Measurements from ENCODE around the gene RAB37.
A peak's percentile ranks its signal among the peaks of the same experiment; 100 is the strongest.

The RAB37 gene

GRCh38 chr17:74775409-74776043, 38.5 kb downstream of the RAB37 start:
- no peak for DNase-seq (ENCODE audit: low spot score)
- TF ChIP-seq, protein P1, sequence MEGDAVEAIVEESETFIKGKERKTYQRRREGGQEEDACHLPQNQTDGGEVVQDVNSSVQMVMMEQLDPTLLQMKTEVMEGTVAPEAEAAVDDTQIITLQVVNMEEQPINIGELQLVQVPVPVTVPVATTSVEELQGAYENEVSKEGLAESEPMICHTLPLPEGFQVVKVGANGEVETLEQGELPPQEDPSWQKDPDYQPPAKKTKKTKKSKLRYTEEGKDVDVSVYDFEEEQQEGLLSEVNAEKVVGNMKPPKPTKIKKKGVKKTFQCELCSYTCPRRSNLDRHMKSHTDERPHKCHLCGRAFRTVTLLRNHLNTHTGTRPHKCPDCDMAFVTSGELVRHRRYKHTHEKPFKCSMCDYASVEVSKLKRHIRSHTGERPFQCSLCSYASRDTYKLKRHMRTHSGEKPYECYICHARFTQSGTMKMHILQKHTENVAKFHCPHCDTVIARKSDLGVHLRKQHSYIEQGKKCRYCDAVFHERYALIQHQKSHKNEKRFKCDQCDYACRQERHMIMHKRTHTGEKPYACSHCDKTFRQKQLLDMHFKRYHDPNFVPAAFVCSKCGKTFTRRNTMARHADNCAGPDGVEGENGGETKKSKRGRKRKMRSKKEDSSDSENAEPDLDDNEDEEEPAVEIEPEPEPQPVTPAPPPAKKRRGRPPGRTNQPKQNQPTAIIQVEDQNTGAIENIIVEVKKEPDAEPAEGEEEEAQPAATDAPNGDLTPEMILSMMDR (IDR thresholded peaks at IDR 0.05; ENCODE audit: extremely low read depth, missing control alignments): no peak

- TF ChIP-seq, protein P1 (IDR thresholded peaks at IDR 0.05; ENCODE audit: extremely low read depth, missing control alignments): no peak
- DNase-seq (ENCODE audit: low spot score): peak; percentile 99
Observed at GRCh38 chr17:74776044-74776962, 39.2 kb downstream of the RAB37 start, which contains the start of gene NAT9. Gene NAT9, minus strand, starts transcription at chr17:74776345. Its CDS starts 647 bp downstream, at chr17:74775698.

GRCh38 chr17:74776990-74777389, 39.9 kb downstream of the RAB37 start:
- TF ChIP-seq, protein P1 (IDR thresholded peaks at IDR 0.05; ENCODE audit: extremely low read depth, missing control alignments): no peak
- DNase-seq (ENCODE audit: low spot score): no peak

GRCh38 chr17:74777901-74778515, 41.0 kb downstream of the RAB37 start:
- TF ChIP-seq, protein P1 (IDR thresholded peaks at IDR 0.05; ENCODE audit: extremely low read depth, missing control alignments): no peak
- no peak for DNase-seq (ENCODE audit: low spot score)

DNA sequence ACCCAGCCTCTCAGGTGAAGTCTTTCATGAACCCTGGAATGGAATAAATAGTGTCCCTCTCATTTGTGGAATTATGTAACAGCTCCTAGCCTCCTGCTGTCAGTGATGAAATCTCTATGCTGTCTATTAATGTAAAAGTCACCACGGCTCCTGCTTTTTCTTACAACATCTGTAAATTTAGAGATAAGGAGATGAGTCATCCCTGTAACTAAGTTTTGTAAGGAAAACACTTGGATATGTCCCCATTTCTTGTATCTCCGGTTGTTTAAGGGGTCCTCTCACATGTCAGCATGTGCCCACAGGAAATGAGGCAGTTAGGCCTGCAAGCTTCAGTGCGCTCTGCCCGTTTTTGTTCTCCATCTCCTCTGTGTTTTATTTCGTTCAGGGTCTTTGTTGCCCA, 41.9 kb downstream of the RAB37 start:
- TF ChIP-seq, protein P1 (IDR thresholded peaks at IDR 0.05; ENCODE audit: extremely low read depth, missing control alignments): no peak
- DNase-seq (ENCODE audit: low spot score): no peak

GRCh38 chr17:74779501-74779900, 42.4 kb downstream of the RAB37 start:
- TF ChIP-seq, protein P1 (IDR thresholded peaks at IDR 0.05; ENCODE audit: extremely low read depth, missing control alignments): no peak
- DNase-seq (ENCODE audit: low spot score): no peak
